GM10847 (cell line): ENCODE data around the gene CLPSL2.

ENCODE experiments used
- POLR2A ChIP-seq: IDR thresholded peaks from 2 replicates; pipeline ENCODE4 v1.6.1; 2011; ENCODE audit not compliant: insufficient read length; ENCODE audit errors: extremely low read depth

The CLPSL2 gene

DNA sequence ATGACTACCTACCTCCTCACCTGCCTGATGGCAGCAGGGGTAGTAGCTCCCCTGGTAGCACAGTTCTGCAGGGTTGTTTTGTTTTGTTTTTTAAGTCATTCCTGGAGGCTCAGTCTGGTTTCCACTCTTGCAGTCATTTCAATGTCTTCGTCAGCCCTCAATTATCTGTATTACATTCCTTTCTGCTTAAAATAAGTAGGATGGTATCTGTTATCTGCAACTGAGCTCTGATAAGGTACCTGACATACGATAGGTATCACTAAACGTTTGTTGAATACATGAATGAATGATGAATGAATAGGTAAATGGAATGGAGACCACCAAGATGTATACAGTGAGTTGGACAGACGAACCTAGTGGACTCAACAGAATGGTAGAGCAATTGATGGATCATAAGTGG lies 7.2 kb upstream of the CLPSL2 start:
- no peak for TF ChIP-seq POLR2A

DNA sequence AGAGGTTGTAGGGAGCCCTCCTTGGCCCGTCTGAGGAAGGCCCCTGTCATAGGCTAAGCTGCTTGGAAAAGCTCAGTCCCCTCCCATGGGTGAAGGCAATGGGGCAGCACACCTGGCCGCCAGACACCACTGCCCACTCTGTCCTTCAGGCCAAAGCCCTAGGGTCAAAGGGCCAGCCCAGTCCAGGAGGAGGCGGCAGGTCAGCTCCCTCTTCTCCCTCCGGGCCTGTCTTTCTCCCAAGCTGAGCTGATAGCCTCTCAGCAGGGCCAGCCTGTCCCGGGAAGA lies 5.1 kb upstream of the CLPSL2 start:
- no peak for TF ChIP-seq POLR2A

DNA sequence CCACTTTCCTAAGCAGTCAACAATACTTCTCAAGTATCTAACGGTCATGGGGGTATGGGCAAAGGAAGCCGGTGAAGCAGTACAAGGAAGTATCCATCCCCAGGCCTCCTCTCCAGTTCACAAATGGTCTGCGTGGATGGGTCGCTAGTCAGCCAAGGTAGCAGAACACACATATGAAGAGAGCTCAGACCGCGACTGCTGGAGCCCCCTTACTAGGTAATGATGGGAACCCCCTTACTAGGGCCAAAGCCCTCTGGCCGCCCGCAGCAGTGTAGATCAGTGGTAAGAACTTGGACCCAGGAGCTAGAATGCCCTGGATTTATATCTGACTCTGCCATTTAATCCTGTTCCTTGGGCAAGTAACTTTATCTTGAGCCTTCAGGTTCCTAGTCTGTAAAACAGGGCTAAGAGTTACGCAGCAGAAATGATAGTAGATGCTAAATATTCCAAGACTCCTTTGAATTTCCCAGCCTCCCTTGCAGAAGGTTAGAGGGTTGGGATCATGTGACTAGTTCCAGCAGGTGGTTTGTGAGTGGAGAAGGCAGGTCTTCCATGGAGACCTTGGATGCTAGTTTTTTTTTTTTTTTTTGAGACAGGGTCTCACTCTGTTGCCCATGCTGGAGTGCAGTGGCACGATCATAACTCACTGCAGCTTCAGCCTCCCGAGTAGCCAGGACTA lies 2.1 kb upstream of the CLPSL2 start:
- no peak for TF ChIP-seq POLR2A

DNA sequence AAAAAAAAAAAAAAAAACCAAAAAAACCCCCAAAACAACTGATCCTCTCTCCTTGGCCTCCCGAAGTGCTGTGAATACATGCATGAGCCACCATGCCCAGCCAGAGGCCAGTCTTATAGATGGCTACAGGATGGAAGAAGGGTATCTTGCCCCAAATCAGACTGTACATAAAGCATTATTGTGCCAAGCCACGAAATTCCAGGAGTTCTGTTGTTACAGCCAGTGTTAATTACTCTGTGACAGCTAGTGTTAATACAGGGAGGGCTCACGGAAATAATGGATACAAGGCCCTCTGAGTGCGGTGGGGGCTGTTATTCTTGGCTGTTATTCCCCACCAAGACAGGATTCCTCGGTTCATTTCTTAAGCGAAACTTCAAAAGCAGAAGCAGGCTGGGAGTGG lies 1.4 kb upstream of the CLPSL2 start:
- TF ChIP-seq POLR2A, result no peak

DNA sequence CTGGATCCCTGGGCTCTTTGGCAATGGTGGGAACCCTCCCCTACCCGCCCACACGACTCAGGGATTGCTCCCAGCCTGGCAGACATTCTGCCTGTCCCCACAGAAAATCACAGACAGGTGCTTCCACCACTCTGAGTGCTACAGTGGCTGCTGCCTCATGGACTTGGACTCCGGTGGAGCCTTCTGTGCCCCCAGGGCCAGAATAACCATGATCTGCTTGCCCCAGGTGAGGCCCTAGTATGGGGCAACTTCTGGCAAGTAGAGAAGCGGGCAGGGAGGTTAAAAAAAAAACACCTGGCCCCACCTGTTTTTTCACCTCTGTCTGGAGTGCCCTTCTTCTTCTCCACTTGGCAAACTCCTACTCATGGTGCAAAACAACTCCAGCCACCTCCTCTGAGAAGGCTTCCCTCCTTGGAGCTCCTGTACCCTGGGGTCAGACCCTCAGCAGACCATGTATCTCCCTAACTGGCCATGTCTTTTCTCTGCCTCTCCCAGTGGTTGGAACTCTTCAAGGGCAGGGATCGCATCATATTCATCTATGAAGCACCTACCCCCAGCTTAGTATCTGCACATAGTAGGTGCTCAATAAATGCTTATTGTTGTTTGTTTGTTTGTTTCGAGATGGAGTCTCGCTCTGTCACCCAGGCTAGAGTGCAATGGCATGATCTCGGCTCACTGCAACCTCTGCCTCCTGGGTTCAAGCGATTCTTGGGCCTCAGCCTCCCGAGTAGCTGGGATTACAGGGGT lies 1.1 kb downstream of the CLPSL2 start:
- TF ChIP-seq POLR2A, result no peak

DNA sequence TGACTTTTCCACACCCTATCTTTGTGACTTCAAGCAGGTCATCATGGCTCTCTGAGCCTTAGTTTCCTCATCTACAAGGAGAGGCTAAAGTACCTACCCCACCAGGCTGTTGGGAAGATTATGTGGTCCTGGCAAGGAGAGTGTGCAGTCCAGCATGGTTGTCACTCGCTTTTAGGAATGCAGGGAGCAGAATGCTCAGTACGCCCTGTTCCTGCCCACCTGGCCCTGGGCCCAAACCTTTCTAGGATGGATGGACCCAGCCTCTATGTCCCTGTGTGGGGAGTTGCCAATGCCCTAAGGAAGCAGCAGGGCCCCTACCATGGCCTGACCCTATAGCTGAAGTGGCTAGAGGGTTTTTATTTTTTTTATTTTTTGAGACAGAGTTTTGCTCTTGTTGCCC lies 2.0 kb downstream of the CLPSL2 start:
- no peak for TF ChIP-seq POLR2A

DNA sequence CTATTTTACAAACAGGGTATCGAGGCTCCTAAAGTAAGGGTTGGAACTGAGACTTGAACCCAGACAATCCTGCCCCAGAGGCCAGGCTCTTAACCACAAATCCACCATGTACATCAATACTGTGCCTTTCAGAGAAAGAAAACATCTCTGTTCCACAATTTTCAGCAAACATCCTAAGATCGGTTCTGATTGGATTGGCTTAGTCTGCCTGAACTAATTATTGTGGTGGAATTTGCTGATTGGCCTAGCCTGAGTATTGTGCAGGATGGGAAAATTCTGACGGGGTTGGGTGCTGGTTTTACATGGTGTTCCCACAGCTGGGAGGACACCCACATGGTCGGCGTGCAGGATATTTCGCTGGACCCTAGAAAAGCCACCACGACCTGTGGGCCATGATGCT lies 4.3 kb downstream of the CLPSL2 start, which contains the start of gene CLPSL1:
Gene CLPSL1 (plus strand): TSS at position 301 of the 400 bp plus-strand sequence. CDS start 92 bp downstream, at position 393.
- no peak for TF ChIP-seq POLR2A

DNA sequence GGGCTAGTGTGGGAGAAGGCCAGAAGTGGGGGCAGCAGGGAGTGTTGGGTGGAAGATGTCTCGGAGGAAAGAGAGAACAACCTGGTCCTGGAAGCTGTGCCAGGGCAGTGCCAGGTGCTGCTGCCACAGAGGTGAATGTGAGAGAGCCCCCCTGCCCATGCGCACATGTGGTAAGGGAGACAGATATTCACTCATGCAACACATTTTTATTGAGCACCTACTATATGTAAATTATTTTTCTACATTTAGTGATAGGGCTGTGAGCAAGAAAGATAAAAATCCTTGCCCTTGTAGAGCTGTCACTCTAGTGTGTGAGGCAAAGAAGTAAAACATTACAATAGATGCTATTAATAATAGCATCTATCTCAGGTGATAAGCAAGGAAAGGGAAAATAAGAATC lies 4.9 kb downstream of the CLPSL2 start:
- no peak for TF ChIP-seq POLR2A

DNA sequence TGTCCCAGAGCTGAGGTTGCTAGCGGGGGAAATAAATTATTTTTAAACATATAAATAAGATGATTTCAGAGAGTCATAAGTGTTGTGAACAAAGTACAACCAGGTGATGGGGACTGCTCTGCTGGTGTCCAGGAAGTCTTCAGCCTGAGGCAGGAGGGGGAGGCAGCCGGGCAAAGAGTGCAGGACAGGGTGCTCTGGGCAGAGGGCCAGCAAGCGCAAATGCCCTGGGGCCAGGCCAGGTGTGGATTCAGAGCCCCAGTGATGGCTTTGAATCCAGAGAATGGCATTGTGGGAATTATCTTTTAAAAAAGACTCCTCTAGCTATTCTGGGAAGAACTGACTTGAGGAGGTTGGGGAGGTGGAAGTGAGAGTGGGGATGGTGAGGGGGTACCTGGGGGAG lies 6.0 kb downstream of the CLPSL2 start:
- TF ChIP-seq POLR2A, result no peak

DNA sequence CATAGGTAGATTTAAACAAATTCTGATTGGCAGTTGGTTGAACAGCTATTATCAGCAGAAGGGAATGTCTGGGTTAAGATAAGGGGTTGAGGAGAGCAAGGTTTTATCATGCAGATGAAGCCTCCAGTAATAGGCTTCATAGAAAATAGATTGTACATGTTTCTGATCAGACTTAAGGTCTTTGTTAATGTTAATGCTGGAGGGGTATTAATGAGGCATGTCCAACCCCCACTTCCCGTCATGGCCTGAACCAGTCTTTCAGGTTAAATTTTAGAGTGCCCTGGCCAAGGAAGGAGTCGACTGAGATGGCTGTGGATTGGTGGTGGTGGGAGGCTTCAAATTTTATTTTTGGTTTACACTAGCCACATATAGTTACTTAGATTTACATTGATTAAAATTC lies 7.8 kb downstream of the CLPSL2 start:
- TF ChIP-seq POLR2A, result no peak

DNA sequence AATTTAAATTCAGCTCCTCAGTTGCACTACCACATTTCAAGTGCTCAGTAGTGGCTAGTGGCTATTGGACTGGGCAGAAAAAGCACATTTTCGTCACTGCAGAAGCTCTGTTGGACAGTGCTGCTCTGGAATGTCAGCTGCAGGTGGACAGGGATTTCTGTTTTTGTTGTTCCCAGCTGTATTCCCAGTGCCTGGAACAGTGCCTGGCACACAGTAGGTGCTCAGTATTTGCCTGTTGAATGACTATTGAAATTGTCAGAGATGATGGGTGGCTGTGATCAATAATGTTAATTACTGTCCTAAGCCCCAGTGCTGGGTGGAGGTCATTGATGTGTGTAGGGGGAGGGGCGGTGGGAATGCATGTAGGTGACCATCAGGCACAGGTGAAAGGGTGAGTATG lies 9.9 kb downstream of the CLPSL2 start:
- no peak for TF ChIP-seq POLR2A

DNA sequence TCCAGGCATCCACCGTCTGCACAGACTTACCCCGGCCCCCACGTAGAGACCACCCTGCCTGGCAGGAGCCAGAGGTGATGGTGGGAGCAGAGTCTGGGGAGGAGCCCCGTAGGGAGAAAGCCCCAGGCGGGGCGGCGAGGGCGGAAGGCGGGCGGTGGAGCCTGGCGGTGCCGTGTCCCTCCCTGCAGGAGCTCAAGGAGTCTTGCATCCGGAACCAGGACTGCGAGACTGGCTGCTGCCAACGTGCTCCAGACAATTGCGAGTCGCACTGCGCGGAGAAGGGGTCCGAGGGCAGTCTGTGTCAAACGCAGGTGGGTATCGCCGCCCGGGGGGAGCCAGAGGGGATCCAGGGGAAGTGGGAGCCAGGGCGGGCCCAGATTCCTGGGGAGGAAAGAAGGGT lies 10.4 kb downstream of the CLPSL2 start:
- no peak for TF ChIP-seq POLR2A

DNA sequence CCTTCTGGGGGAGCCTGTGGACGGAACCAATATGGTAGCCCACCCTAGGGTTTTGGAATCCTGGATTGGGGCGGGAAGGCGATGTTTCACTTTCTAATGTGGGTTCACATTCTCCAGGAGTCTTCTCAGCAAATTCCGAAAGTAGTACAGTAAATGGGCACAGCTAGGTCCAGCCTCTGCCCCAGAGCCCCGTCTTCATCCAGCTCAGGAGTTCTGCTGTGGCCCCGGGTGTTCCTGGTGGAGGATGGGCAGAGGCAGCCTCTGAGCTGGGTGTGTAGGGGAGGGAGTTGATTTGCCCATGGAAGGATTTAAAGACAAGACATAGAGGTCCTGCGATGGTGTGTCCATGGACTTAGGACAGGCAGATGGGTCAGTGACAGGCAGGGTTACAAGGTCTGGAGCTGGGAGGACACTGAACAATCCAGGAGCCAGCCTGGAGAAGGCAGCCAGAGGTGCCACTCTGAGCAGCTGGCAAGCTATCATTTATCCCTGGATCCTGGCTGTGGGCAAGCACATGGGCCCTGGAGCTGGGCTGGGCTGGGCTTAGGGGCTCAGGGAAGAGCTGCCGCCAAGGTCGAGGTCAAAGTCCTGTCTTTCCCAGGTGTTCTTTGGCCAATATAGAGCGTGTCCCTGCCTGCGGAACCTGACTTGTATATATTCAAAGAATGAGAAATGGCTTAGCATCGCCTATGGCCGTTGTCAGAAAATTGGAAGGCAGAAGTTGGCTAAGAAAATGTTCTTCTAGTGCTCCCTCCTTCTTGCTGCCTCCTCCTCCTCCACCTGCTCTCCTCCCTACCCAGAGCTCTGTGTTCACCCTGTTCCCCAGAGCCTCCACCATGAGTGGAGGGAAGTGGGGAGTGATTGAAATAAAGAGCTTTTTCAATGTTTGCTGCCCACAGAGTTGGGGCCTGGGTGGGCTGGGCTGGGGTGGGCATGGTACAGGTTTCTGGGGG lies 11.1 kb downstream of the CLPSL2 start:
- TF ChIP-seq POLR2A, result no peak

DNA sequence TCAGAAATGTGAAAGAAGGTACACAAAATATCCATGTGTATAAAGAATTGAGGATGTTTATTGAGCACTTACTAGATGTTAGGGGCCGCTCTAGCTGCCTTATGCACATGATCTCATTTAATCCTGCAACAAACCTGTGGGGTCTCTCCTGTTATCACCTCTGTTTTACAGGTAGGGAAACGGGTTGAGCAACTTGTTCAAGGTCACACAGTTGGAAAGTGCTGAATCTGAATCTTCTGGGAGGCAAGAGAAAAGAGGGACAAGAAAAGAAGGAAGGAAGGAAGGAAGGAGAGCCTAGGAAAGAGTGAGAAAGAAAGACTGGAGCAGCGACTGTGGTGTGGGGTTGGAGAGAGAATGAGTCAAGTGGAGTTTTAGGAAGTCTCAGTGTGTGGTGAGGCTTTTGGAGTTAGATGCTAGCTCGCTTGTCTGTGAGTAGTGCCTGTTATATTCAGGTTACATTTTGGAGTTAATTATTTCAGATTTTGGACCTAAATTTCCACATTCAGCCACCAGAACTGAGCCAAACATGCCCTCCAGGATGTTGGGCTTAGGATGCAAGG lies 12.1 kb downstream of the CLPSL2 start:
- TF ChIP-seq POLR2A, result no peak

DNA sequence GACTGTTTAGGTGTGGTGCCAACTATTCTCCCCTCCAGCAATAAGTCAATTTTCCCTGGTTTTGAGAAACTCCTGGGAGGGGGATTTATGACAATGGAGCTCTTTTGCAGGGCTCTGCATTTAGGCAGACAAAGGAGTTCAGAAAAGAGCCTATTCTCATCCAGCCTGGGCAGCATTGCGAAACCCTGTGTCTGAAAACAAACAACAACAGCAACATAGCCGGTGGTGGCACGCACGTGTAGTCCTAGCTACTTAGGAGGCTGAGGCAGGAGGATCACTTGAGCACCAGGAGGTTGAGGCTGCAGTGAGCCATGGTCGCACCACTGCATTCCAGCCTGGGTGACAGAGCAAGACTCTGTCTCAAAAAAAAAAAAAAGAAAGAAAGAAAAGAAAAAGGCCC lies 14.3 kb downstream of the CLPSL2 start:
- TF ChIP-seq POLR2A, result no peak

DNA sequence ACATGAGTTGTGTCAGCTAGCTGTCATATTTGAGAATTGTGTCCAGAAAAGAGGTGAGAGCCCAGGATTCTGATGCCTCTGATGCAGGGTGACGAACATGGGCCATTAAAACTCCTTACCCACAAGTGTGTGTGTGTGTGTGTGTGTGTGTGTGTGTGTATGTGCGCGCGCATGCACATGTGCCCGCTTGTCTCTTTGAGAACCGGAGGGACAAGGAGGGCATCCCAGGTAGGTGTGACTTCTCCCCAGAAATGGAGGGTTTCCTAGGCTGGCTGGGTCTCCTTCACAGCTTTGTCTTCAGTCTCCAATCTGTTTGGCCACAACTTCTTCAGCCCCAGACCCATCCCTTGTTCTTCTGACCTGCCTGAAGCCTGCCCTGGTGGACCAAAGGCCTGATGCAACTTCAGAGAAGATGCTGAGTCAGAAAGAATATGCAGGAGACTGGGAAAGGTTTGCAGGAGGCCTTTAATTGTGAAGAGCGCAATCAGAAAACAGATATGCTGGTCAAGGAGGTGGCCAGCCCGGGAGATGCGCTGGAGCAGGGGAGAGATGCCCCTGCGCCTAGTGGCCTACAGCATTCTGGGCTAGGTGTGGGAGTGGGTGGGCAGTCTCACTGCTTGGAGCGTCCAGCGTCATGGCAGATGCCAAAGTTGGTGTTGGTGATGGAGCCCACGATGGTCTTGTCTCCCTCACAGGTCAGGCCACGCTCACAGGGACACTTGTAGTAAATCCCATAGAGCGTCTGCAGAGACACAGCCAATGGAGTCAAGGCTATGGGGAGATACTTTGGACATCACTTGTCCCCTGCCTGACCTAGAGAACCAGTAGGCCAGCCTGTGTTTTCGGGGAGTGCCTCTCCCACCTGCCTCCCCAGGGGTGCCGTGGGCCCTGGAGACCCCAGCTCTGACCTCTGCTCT lies 18.4 kb downstream of the CLPSL2 start:
- TF ChIP-seq POLR2A, result no peak
